Stimulated activated CD8-positive, alpha-beta memory T cell treated with anti-CD3 and anti-CD28 coated beads, Interleukin-4, amount 100 ng/mL, for 4 hours (primary cell): ENCODE measurements around the gene EVA1B.
A peak's percentile ranks its signal among the peaks of the same experiment; 100 is the strongest.

Source experiments
- DNase-seq, 2 donors: peaks; one replicate each; pipeline ENCODE4 v3.0.0-alpha.2; 2020; ENCODE audit warnings: low read depth in 2 of 2, low spot score in 1 of 2

EVA1B gene

DNA sequence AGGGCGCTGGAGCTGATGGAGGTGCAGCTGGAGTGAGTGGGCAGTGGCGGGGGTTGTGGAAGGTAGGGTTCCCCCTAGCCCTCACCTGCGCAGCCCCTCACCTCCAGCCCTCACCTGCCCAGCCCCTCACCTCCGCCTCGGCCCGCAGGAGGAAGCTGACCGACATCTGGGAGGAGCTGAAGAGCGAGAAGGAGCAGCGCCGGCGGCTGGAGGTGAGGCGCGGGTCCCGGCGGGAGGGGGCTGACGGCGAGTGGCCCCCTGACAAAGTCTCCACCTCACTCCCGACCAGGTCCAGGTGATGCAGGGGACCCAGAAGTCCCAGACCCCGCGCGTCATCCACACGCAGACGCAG, 2.7 kb downstream of the EVA1B start:
- no peak for DNase-seq

DNA sequence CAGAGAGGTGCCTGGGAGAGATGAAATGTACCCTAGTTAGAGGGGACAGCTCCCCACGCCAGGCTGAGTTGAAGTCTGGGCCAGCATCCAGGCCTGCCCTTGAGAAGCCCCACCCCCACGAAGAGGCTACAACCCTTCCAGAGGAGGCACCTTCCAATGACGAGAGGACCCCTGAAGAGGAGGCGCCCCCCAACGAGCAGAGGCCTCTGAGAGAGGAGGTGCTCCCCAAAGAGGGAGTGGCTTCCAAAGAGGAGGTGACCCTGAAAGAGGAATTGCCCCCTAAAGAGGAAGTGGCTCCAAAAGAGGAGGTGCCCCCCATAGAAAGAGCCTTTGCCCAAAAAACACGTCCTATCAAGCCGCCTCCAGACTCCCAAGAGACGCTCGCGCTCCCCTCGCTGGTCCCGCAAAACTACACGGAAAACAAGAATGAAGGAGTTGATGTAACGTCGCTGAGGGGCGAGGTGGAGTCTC, 3.1 kb downstream of the EVA1B start:
- DNase-seq = no peak

DNA sequence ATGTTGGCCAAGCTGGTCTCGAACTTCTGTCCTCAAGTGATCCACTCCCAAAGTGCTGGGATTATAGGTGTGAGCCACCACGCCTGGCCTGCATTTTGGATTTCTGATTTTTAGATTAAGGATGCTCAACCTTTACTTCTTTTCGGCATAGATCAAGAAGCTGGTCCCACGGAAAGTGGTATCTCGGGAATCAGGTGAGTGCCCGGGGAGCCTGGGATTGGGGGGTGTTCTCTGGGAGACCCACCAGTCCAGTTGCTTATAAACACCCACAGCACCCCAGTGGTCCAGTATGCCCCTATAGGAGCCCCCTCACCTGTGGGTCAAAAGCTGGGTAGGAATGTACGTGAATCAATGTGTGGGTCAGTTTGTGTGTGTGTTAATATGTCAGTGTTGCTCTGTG, 14.0 kb downstream of the EVA1B start:
- DNase-seq = no peak

DNA sequence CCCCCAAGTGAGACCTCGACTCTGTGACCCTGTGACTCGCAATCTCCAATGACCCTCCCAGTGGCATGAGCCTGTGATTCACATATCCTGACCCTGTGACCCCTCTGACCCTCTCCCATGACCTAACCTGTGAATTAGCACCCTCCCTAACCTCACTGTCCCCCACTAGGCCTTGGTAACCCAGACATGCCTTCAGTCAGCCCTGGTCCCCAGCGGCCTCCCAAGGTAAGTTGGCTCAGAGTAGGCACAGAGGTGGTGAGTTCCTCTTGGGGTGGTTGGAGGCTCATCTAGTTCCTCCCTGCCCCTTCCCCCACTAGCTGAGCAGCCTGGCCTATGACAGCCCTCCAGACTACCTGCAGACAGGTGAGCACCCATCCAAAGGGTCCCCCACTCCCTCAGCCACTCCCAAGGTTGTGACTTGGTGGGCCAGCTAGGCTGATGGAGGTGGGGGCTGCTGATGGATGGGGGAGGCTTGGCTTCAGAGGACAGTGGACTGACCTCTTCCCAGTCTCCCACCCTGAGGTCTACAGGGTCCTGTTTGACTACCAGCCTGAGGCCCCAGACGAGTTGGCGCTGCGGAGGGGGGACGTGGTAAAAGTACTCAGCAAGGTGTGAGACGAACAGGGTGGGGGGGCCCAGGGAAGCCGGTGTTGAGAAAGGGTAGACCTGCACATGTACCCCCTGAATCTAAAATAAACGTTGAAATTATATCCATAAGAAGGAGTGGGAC, 15.7 kb downstream of the EVA1B start:
- no peak for DNase-seq

DNA sequence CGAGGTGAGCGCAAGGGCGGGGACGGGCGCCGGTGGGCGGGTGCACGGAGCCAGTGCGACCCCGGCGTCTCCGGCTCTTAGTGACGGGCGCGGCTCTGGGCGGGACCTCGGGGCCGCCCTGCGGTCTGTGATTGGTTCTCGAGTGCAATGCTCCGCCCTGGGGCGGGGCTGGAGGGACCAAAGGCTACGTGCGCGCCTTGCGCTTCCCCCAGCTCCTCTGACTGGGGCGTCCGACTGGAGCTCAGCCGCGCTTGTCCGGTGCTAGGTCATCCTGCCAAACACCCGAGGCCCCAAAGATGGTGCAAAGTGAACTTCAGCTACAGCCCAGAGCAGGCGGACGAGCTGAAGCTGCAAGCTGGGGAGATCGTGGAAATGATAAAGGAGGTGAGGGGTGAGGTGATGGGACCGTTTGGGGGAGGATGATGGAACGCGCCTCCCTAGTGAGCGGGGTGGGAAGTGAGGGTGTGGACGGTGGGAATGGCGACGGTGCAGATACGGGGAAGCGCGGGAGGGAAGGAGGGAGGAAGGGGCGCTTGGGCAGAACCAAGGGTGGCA, 16.5 kb downstream of the EVA1B start:
- peak; percentile 78 to 85 for DNase-seq

DNA sequence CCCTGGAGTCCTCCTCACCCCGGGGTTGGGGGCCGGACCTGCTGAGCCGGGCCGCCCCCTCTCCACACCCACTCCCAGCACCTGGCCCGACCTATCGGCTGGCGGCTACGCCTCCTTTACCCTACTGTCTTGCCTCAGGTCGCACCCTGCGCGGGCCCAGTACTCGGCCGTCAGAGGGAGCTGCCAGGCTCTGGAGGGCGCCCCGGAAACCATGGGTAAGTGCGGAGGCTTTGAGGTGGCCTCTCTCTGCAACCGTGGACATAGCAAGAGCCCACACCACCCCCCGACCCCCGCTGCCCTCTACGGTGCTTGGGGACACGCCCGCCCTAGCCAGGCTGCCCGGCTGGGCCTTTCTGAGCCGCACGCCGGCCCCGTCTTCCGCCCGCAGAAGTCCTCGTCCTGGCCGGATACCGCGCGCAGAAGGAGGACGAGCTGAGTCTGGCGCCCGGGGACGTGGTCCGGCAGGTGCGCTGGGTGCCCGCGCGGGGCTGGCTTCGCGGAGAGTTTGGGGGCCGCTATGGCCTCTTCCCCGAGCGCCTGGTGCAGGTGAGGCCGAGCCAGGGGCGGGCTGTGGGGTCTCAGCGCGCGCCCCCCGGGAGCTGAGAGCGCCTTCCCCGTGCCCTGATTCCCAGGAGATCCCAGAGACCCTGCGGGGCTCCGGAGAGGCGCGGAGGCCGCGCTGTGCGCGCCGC, 17.1 kb downstream of the EVA1B start, which contains the start of gene SH3D21:
SH3D21 (plus strand) TSS at position 159 of the 692 bp plus-strand sequence; CDS start at position 212, 53 bp downstream.
- DNase-seq = no peak

DNA sequence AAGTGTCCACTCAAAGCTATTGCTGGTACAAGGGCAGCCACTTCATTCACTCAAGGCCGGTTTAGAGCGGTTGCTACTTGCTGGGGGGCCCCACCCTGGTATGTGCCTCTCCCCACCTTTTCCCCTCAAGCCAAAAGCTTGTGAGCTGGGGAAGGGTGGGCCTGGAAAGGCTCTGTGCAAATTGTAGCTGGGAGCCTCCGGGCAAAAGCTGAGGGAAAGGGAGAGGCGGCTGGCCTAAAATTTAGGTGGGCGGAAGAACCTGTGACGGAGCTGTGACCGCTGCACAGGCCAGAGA, 17.6 kb downstream of the EVA1B start:
- no peak for DNase-seq

DNA sequence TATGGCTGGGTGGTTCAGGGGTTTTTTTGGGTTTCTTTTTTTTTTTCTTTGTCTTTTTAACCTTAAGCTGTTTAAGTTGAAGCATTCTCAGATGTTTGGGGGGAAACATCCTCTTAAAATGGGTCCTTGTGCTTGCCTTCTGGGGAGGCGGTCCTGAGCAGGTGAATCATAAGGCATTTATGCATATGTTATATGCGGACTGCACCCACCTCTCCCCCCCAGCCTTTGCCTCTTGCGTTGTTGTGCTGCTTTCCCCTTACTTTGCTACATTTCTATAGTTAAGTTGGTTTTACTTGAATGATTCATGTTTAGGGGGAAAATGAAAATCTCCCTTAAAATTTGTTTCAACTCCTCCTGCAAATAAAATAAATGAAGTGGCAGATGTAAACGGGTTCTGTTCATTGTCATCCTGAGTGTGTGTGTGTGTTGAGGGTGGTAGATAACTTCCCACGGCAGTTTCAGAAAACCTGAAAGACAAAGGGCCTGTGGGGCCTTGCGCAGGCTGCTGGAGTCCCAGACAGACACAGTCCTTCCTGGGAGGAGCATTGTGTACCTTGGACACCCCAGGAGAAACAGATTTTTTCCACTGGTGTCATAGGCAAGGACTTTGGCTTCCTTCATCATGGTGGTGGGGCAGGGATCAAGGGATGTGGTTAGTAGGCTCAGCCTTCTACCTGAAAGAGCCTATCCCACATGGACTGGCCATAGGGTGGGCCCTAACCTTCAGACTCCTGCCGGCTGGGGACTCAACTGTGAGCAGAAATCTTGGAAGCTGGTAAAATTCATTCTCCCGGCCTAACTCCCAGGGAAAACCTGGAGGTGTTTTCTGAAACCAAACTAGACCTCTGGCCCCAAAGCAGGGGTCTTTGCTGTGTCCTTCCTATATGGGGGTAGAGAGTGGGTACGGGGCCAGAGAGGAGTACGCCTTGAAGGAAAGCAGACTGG, 18.2 kb downstream of the EVA1B start:
- no peak for DNase-seq

DNA sequence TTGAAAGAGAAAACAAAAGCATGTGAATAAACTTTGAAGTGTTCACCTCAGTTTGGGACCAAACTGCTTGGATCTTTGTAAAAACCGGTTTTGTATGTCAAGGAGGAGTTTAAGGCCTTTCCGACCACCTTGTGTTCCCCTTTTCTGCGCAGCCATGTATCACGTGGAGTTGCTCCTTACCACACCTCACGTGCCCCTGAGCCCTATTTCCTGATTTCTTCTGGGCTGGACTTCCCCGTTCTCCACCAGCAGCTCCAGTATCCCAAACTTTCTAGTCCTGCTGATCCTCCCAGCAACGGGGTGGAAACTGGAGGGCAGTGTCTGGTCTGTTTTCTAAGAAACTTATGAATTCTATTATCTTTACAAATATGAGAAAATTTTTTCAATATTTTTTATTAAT, 18.9 kb downstream of the EVA1B start:
- no peak for DNase-seq

DNA sequence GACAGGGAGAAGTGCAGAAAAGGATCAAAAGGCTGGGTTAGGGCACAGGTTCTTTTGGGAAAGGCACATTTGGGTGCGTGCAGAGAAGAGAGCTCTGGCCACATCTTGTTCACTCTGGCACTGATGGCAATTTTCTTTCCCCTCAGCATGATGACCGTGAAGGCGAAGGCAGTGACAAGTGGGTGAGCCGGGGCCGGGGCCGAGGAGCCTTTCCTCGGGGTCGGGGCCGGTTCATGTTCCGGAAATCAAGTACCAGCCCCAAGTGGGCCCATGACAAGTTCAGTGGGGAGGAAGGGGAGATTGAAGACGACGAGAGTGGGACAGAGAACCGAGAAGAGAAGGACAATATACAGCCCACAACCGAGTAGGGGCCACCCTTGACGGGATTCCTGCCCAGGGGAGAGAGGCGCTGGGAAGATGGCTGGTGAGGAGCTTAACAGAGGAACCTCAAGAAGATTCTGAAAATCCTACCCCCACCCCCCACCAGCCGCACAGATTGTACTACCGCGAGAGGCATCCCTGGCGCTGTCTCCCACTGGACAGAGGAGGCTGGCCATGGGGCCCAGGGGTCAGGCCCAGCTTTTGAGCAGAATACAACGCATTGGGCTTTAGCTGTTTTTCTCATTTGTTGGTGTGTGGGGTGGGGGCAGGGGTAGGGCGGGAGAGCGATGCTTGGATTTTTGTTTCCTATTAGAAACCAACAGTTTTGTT, 19.6 kb downstream of the EVA1B start:
- DNase-seq = no peak

DNA sequence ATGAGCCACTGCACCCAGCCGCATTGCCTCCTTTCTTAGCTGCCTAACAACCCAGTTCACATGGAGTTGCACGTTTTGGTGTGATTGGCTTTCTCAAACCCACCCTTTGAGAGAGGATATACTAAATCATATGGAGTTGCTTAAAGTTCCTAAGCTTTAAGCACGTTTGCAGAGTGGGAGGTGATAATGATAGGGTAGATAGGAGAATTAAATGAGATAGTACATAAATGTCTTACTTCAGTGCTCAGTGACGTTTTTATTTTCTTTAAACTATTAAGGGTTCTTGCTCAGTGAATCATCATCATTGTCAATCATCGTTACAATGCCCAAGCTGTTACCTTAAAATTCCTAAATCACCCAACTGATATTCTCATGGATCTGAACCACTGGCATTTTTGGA, 20.2 kb downstream of the EVA1B start:
- DNase-seq = no peak

DNA sequence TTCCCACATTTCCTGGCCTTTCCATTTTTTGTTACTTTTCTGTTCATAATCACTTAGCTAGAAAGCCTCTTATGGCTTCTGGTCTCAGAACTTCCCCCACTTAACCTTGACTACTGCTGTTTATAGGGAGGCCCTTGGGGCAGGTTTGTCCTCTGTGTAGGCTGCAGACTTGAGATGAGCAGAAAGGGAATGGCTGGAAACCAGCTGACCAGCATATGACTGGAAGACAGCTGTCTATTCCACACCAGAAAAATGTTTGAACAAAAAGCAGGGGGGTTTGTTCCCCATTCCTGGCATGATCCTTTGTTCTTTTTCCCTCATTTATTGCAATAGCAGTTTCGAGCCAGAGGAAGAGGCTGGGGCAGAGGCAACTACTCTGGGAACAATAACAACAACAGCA, 22.2 kb downstream of the EVA1B start:
- no peak for DNase-seq

DNA sequence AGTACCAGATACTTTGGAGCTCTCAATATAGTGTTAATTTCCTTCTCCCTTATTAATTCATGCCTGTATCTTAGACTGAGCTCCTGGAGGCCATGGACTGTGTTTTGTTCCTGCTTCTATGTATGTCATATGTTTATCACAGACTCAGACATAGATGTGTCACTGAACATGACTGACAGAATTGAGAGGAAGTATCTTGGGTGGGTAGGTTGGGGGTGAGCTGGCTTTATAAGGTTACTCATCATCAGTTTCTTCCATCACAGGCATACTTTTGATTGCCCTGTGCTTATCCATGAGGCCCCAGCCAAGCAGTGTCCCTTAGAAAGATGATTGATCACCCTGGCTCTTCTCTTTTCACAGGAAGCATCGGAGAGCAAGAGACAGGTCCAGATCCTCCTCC, 22.9 kb downstream of the EVA1B start:
- no peak for DNase-seq

DNA sequence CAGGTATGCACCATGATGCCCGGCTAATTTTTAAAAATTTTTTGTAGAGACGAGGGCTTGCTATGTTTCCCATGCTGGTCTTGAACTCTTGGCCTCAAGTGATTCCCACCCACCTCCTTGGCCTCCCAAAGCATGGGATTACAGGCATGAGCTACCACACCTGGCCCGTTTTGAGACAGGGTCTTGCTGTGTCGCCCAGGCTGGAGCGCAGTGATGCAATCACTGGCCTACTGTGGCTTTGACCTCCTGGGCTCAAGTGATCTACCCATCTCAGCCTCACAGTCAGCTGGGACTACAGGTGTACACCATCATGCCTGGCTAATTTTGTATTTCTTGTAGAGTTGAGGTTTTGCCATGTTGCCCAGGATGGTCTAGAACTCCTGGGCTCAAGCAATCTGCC, 24.8 kb downstream of the EVA1B start:
- no peak for DNase-seq

DNA sequence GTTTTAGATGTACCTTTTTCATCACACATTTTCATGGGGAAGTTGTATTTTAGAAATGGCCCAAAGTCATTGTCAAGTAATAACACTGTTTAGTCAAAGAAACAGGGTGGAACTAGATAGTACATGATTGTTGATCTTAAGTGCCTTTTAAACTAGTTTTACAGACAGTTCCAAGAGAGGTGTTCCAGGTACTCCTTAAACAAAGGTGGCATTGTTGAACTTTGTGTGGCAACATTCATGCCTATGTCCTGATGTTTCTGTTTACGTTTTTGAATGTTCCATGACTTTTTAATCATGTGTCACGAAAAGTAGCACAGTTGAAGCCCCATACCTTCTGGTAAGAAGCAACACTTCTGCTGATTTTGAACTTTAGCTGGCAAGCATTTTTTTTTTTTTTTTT, 26.4 kb downstream of the EVA1B start:
- DNase-seq = no peak

DNA sequence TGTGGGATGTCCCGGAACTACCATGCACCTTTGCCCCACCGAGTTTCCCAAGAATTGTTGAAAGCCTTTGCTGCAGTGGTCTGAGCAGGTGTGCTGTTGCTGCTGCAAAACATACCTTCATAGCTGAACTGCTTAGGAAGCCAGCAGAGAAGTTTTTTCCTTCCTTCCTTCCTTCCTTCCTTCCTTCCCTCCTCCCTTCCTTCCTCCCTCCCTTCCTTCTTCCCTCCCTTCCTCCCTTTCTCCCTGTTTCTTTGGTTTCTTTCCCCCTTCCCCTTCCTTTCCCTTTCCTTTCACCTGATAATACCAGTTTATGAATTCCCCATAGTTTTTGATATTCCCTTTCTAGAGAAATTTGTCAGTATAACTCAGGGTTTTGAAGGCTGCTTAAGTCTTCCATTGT, 28.1 kb downstream of the EVA1B start:
- no peak for DNase-seq

DNA sequence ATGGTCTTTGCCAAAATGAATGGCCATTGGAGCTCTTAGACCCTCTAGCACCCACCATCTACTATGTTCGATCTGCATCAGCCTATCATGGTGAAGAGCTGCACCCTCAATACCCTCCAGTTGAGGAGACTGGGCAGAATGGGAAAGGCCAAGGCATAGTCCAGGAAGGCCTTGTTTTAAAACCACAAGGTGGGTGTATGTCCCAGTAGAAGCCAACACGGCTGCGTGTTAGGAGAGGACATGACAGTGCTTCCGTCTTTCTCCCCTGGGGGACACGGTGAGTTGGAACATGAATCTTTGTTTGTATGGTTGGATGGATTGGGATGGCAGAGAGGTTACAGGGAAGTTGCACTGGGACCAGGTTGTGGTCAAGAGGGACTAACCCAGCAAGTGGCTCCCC, 35.9 kb downstream of the EVA1B start:
- no peak for DNase-seq

DNA sequence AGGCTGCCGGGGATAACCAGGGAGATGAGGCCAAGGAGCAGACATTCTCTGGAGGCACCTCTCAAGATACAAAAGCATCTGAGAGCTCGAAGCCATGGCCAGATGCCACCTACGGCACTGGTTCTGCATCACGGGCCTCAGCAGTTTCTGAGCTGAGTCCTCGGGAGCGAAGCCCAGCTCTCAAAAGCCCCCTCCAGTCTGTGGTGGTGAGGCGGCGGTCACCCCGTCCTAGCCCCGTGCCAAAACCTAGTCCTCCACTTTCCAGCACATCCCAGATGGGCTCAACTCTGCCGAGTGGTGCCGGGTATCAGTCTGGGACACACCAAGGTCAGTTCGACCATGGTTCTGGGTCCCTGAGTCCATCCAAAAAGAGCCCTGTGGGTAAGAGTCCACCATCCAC, 36.6 kb downstream of the EVA1B start:
- no peak for DNase-seq

DNA sequence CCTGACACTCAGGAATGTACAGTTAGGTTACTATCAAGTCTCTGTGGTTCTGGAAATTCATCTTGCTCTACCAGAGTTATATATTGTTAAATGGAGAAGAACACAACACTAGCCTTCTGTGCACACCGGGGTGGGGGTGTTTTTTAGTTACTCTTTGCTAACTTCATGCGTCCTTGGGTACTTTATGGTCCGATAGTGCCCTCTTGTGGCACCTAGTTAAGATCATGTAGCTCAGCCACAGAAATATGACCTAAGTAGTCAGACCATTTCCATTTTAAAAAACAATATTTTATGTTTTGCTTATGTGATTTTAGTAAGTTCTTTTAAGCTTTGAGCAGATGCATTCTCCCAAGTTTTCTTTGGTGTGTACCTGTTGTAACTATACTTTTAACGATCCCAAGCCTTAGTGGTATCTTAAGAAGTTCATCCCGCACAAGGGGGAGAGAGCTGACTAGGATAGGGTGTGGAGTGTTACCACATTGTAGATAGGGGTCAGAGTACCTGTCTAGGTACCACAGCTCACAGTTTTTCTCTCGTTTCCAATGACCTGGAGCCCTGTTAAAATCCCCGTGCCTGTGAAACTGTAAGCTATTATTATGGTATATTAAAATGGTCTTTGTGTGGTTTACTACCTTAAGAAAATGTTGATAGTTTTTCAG, 37.9 kb downstream of the EVA1B start:
- DNase-seq = peak in 1 of 2 donors; percentile 30

DNA sequence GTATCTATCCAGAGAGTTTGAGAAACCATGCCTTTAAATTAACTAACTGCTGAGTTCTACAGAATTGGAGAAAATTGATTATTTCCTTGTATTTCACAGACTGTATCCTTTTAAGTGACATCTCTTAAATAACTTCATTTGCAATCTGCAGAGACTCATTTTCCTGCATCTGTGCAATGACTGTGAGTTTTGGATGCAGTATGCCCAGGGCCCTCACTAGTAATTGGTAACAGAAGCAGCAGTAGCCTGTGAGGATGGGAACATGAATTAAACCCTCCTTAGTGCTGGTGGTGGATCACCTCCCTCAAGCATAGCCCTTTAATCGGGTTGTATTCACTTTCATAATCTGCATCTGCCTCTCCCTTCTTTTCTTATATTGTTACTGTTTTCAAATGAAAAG, 38.9 kb downstream of the EVA1B start:
- no peak for DNase-seq
